ENCODE measurements around the gene SEC24B. TPM values are rescaled to one million over a fixed set of nuclear protein-coding genes. Genes with fewer than 3 reads are reported as not detected.

Gene SEC24B
- total RNA-seq, 1 experiment from 2014 or later = 27.1 TPM

- Histone ChIP-seq H3K56ac (ENCODE audit: insufficient read length, low read depth, low read length) (no peak overlapping the region), H2AFZ (ENCODE audit: low read length) (no peak overlapping the region), H3K18ac (ENCODE audit: insufficient read length, low read depth, low read length) (no peak overlapping the region), H3K4ac (ENCODE audit: low read depth, low read length) (no peak overlapping the region), H3K27ac (ENCODE audit: insufficient read length, low read depth, low read length) (peak overlapping the region; percentile 5), H4K5ac (ENCODE audit: insufficient read length, low read depth, low read length) (no peak overlapping the region), H3K79me1 (ENCODE audit: insufficient read depth, low read depth, low read length, poor library complexity, severe bottlenecking) (no peaks in the 10 kb centered on the region), H3K4me2 (ENCODE audit: insufficient read depth, insufficient read length, low read length) (no peak overlapping the region), H2BK15ac (ENCODE audit: low read depth, low read length) (no peak overlapping the region), H2BK5ac (ENCODE audit: insufficient read length, low read length) (no peak overlapping the region), H3T11ph (ENCODE audit: low read length) (no peak overlapping the region), H2BK120ac (ENCODE audit: low read depth, low read length, poor library complexity, severe bottlenecking) (no peak overlapping the region), H4K91ac (ENCODE audit: insufficient read length, low read depth, low read length) (no peak overlapping the region), H3K23ac (ENCODE audit: insufficient read length, low read depth, low read length) (no peak overlapping the region), H3K4me1 (ENCODE audit: insufficient read depth, low read length) (peaks cover 15% of the 10 kb centered on the region), H4K20me1 (ENCODE audit: control insufficient read depth, insufficient read depth, insufficient read length) (no peaks in the 10 kb centered on the region), H3K9me3 (ENCODE audit: control insufficient read depth, low read depth, low read length) (no peaks in the 10 kb centered on the region), H3K79me2 (ENCODE audit: insufficient read depth, low read length) (no peaks in the 10 kb centered on the region), H3K27me3 (ENCODE audit: insufficient read depth, low read length) (no peaks in the 10 kb centered on the region), H2BK20ac (ENCODE audit: low read depth, low read length, poor library complexity, severe bottlenecking) (no peak overlapping the region), H2BK12ac (ENCODE audit: insufficient read length, low read depth, low read length) (no peak overlapping the region), H4K8ac (replicated peaks; ENCODE audit: insufficient read length, low read depth, low read length) (no peak overlapping the region), H3K14ac (ENCODE audit: insufficient read depth, low read length) (no peak overlapping the region), H3K23me2 (ENCODE audit: insufficient read length, low read depth, low read length, poor library complexity, severe bottlenecking) (no peaks in the 10 kb centered on the region), H2AK5ac (ENCODE audit: insufficient read length, low read length) (no peak overlapping the region), H3K9ac (ENCODE audit: extremely low read depth, insufficient read length, low read length) (no peak overlapping the region)
- TF ChIP-seq CTCF (conservative IDR thresholded peaks at IDR 0.05) = no peak
- no peak for DNase-seq
- WGBS (ENCODE audit: extremely low coverage, insufficient read length, low lambda C conversion rate) = no CpG with 5 or more reads among the region's 9 CpGs
- Mint-ChIP-seq H3K27me3 (ENCODE audit: low read depth) (no peaks in the 10 kb centered on the region), H3K27ac (peak overlapping the region in 2 of 3 experiments; percentile 58 to 88; a peak in 3 of 7 replicates), H3K4me1 (peaks cover 37 to 66% of the 10 kb centered on the region in 2 experiments), H3K36me3 (ENCODE audit: insufficient read depth in 1 of 3, low read depth in 3 of 3) (no peaks in the 10 kb centered on the region), H3K4me3 (no peak overlapping the region), H3K9me3 (no peaks in the 10 kb centered on the region)
Measured at GRCh38 chr4:109410226-109410625, 23.4 kb upstream of the SEC24B start.

Data from H9 (cell line).